ENCODE data around the gene ALDH1L1.

ALDH1L1 gene

DNA sequence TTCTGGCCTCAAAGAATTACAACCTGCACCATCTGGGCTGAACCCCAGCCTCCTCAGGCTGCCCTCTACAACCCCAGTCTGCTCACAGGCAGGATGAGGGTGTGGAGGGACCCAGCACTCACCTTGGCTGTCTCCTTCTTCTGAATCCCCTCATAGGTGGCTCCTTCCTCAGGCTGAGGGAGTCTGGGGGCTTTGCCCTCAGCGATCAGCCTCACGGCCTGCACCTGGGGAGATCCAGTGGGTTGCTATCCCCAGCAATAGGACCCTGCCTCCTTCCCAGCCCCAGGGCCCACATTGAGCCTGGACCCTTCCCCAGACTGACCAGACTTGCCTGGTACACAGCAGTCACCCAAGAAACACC is 25.1 kb downstream of the ALDH1L1 start:
- FAIRE-seq, result no peak
- DNase-seq (ENCODE audit: insufficient read length, low spot score), result no peak
- TF ChIP-seq, protein P1, sequence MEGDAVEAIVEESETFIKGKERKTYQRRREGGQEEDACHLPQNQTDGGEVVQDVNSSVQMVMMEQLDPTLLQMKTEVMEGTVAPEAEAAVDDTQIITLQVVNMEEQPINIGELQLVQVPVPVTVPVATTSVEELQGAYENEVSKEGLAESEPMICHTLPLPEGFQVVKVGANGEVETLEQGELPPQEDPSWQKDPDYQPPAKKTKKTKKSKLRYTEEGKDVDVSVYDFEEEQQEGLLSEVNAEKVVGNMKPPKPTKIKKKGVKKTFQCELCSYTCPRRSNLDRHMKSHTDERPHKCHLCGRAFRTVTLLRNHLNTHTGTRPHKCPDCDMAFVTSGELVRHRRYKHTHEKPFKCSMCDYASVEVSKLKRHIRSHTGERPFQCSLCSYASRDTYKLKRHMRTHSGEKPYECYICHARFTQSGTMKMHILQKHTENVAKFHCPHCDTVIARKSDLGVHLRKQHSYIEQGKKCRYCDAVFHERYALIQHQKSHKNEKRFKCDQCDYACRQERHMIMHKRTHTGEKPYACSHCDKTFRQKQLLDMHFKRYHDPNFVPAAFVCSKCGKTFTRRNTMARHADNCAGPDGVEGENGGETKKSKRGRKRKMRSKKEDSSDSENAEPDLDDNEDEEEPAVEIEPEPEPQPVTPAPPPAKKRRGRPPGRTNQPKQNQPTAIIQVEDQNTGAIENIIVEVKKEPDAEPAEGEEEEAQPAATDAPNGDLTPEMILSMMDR (IDR thresholded peaks at IDR 0.05; ENCODE audit: insufficient read depth, missing control alignments), result no peak

DNA sequence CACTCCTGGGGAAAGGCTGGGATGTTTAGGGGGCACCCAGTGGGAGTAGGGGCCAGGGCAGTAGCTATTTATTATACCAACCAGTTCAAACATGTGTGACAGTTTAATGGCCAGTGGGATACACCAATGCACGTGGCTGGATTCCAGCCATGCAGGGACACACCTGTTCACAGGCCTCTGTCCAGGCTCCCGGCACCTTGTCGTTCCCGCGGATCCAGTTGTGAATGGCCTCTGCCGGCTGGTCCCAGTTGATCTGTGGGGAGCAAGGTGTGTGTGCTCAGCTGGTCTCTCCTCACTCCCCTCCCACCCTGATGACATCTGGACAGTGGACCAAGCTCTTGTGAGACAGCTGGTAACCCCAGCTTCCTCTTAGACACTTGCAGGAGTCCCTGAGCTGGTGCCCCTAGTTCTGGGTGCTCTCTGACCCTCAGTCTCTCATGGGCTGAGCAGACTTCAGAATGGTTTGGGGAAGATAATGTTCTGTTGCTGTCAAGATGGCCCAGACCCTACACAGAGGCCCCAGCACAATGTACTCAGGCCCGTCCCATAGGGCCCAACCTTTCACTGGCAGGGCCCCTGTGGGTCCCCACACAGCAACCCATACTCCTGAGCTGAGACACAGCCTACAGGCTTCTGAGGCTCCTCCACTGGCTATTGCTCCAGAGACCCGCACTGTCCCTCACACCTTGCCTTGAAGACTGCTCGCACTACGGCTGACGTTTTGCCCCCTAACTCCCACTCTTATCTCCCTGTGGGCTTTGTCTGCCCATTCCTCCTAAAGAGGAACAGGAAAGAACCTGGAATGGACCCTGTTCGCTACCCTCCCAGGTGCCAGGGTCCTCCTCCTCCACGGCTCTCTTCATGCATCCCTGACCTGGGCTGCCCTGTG is 25.8 kb downstream of the ALDH1L1 start:
- DNase-seq (ENCODE audit: insufficient read length, low spot score), result no peak
- FAIRE-seq, result no peak
- TF ChIP-seq, protein P1 (IDR thresholded peaks at IDR 0.05; ENCODE audit: insufficient read depth, missing control alignments), result no peak

DNA sequence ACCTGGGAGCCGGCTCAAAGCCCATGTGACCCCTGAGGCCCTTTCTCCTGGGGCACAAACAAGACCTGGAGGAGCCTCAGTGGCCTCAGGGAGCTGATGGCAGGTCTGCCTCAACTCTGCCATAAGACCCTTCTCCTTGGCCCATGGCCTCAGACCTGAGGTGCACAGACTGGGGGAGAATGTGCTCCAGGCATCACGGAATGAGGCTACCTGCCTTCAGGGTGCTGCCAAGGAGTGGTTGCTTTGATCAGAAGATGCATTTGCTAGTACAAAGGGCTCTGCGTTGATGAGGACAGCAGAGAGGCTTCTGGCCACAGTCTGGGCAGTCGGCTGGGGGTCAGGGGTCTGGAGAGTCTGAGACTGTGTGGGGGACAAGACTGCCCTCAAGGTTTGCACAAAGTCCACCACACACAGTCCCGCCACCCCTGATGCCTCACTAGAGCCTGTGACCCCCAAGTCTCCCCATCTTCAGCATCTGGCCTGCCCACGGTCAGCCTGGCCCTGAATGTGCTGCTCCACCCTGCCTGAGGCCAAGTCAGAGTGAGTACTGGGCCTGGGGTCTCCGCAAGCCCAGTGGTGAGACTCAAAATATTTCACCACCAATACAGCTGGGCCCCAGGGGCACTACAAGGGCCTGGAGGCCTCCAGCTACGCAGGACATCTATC is 26.6 kb downstream of the ALDH1L1 start:
- TF ChIP-seq, protein P1 (IDR thresholded peaks at IDR 0.05; ENCODE audit: insufficient read depth, missing control alignments), result no peak
- FAIRE-seq (no peak), DNase-seq (ENCODE audit: insufficient read length, low spot score) (no peak)

DNA sequence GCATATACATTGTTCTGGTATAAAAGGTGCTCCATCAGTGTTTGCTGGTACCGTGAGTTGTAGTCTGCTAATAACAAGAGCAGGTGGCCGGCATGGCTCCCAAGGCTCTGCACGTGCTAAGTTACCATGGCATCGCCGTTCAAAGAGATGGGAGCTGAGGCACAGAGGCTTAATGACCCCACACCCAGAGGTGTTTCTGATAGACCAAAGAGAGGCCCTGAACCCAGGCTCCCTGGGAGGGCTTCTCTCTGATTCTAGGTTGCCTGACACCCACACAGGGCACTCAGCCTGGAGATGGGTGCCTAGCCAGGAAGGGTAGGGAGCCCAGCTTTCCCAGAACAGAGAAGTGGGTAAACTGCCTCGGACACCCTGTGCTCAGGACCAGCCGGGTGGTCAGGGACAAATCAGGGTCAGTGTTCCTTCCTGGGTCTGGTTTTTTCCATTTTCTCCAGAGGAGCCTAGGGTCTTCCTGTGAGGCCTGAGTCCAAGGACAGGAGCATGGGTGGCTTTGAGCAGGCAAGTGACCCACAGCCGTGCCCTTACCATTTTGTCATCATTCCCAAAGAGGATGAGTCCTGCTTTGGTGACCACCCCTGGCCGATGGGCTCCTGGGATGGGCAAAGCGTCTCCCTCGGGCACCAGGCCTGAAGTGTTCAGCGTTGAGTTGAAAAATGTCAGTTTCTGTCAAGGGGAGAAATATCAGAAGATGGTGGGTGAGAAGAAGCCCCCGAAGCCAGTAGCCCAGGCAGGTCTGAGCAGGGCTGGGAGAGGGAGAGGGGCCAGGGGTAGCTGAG is 27.3 kb downstream of the ALDH1L1 start:
- TF ChIP-seq, protein P1 (IDR thresholded peaks at IDR 0.05; ENCODE audit: insufficient read depth, missing control alignments), result no peak
- FAIRE-seq (no peak), DNase-seq (ENCODE audit: insufficient read length, low spot score) (no peak)

DNA sequence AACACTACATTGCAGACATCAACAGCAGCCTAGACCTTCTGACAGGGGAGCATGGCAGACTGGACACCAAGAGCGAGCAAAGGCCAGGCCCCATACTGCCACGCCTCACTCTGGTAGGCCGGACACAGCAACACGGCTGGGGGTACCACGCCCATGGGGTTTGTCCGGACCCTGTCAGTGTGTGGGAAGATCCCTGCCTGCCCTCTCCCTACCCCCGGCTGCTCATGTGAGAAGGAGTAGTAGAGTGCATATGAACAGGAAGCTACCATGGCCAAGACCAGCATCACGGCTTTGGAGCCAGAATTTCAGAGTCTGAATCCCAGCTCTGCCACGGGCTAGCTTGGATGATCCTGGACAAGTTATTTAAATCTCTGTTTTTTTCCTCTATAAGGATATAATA is 27.9 kb downstream of the ALDH1L1 start:
- DNase-seq (ENCODE audit: insufficient read length, low spot score) (no peak), FAIRE-seq (no peak)
- TF ChIP-seq, protein P1 (IDR thresholded peaks at IDR 0.05; ENCODE audit: insufficient read depth, missing control alignments), result no peak

DNA sequence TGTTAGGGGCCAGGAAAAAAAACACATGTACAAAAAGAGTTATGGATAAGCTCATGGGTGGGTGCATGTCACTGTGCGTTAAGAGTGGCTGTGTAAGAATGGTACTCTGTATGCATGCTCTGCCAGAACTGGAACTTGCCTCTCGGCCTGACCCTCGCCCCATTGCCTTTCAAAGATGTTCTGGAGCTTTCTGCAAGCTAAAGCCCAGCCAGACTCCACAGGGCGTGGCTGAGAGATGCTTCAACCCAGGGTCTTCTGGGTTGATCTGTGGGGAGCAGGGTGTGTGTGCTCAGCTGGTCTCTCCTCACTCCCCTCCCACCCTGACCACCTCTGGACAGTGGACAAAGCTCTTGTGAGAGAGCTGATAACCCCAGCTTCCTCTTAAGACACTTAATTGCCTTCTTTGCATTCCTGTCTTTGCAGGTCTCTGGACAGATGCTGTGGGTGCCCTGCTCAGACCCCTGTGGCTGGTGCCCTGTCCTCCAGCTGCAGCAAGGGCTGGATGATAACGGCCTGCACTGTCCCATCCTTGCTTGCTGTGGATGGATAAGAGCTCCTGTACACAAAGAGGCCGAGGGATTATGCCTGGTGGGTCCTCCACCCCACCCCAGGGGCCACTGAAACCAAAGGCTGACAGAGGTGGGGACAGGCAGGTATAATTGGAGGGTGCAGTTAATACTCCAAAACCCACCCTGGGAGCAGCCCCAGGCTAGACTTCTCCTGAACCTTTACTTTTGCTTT is 28.7 kb downstream of the ALDH1L1 start:
- no peak for DNase-seq (ENCODE audit: insufficient read length, low spot score)
- TF ChIP-seq, protein P1 (IDR thresholded peaks at IDR 0.05; ENCODE audit: insufficient read depth, missing control alignments), result no peak
- FAIRE-seq, result no peak

Data from D721Med (cell line).